ENCODE measurements around the gene SSBP4.

GRCh38 chr19:18418483-18419194, 559 bp upstream of the SSBP4 start:
- TF ChIP-seq SP1 (CRISPR knock-in tag; conservative IDR thresholded peaks at IDR 0.05) (no peak), CTCF (IDR thresholded peaks at IDR 0.05) (no peak), FOXP1 (CRISPR knock-in tag; IDR thresholded peaks at IDR 0.05; ENCODE audit: borderline replicate concordance) (no peak), NR1H2 (CRISPR knock-in tag; IDR thresholded peaks at IDR 0.05) (no peak), CREM (CRISPR knock-in tag; IDR thresholded peaks at IDR 0.05) (no peak), USF2 (CRISPR knock-in tag; IDR thresholded peaks at IDR 0.05) (no peak), ZNF138 (CRISPR knock-in tag; conservative IDR thresholded peaks at IDR 0.05) (no peak), ZNF512 (CRISPR knock-in tag; IDR thresholded peaks at IDR 0.05; ENCODE audit: borderline replicate concordance) (no peak), TCF7 (CRISPR knock-in tag; IDR thresholded peaks at IDR 0.05; ENCODE audit: low read depth) (no peak)

Data from WTC11 (cell line).